GM06990 (cell line): ENCODE data around the gene DUSP6.

Experiments
- DNase-seq: peaks from one replicate; pipeline ENCODE4 v3.0.0-alpha.2; 2011; ENCODE audit not compliant: insufficient read length; ENCODE audit errors: extremely low read depth
- H3K27me3 ChIP-seq: replicated peaks from 2 replicates; pipeline ENCODE4 v1.6.0; 2011; ENCODE audit warnings: low read length; ENCODE audit not compliant: control insufficient read depth, insufficient read depth
- H3K36me3 ChIP-seq: 2 replicates; pipeline ENCODE4 v1.5.1; 2011; ENCODE audit warnings: low read length; ENCODE audit not compliant: control insufficient read depth, insufficient read depth
- H3K4me3 ChIP-seq: replicated peaks from 2 replicates; pipeline ENCODE4 v1.5.1; 2011; ENCODE audit warnings: low read depth, mild to moderate bottlenecking, control low read depth, low read length
- TF ChIP-seq, protein P1 (sequence below): IDR thresholded peaks from 2 replicates; pipeline ENCODE4 v1.5.1; 2011; ENCODE audit warnings: low read length, control low read depth, mild to moderate bottlenecking, inconsistent platforms; ENCODE audit not compliant: insufficient read depth, poor library complexity, severe bottlenecking

Gene DUSP6

DNA sequence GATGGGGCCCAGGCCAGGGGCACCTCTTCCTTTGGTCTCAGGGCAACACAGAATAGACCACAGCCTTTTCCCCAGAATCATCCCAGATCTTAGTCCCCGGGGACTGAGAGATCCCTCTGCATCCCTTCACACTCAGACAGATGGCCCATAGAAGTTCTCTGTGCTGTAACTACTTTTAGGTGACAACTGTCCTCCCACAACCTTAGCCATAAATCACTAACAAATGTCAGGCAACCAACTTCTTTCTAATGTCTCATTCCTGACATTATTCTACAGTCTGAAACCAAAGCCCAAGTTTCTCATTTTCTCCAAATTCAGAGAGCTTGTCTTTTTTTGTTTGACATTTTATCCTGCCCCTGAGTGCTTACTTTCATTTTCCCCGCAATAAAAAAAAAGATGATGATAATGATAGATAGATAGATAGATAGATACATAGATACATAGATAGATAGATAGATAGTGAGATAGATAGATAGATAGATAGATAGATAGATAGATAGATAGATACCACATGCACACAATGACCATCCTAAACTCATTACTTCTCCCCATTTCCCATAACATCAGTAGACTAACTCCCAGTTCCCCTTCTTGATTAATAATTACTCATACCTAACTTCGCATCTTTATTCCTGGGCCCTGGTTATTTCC, 28.6 kb downstream of the DUSP6 start:
- TF ChIP-seq, protein P1, sequence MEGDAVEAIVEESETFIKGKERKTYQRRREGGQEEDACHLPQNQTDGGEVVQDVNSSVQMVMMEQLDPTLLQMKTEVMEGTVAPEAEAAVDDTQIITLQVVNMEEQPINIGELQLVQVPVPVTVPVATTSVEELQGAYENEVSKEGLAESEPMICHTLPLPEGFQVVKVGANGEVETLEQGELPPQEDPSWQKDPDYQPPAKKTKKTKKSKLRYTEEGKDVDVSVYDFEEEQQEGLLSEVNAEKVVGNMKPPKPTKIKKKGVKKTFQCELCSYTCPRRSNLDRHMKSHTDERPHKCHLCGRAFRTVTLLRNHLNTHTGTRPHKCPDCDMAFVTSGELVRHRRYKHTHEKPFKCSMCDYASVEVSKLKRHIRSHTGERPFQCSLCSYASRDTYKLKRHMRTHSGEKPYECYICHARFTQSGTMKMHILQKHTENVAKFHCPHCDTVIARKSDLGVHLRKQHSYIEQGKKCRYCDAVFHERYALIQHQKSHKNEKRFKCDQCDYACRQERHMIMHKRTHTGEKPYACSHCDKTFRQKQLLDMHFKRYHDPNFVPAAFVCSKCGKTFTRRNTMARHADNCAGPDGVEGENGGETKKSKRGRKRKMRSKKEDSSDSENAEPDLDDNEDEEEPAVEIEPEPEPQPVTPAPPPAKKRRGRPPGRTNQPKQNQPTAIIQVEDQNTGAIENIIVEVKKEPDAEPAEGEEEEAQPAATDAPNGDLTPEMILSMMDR, result no peak
- H3K4me3 ChIP-seq, result no peak overlapping the region
- no peaks in the 10 kb centered on the region; the same call in 1 of the 2 replicates for H3K27me3 ChIP-seq
- no peaks in the 10 kb centered on the region for H3K36me3 ChIP-seq
- no peak for DNase-seq

DNA sequence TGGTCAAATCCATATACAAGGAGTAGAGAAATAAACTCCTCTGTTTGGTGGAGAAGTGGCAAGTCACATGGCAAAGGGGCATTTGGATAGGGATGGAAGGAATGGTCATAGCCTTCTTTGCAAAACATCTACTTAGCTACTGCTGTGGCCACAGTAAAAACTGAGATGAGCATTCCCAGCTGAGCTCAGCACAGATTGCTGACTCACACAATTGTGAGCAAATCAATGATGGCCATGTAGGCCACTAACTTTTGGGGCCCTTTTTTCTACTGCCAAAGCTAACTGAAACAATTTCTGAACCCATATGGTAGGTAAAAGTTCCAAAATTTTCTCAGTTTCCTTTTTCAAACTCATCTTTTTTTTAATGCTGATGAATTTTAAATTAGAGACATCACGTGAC, 31.6 kb downstream of the DUSP6 start:
- Histone ChIP-seq H3K4me3 (no peak overlapping the region), H3K27me3 (no peaks in the 10 kb centered on the region; the same call in 1 of the 2 replicates)
- TF ChIP-seq, protein P1, result no peak

DNA sequence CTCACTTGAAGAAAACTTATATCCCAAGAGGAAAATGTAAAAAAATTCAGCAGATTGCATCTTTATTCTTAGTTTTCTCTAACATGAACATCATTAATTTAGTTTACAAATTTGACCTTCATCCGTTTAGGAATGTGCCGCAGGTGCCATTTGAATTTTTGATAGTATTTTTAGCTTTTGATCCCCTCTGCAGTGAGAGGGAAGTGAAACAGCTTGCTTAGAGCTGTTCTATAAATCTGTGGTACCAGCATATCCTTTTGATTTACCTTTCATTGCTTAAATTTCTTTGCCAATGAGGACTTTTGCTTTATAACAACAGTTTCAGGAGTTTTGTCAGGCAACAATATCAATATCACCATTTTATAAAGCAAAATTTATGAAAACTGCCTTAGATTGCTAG, 32.7 kb downstream of the DUSP6 start:
- Histone ChIP-seq H3K36me3 (no peaks in the 10 kb centered on the region), H3K4me3 (no peak overlapping the region), H3K27me3 (no peaks in the 10 kb centered on the region; the same call in 1 of the 2 replicates)
- TF ChIP-seq, protein P1, result no peak
- DNase-seq, result no peak

More for the DNA sequence above, 31.6 kb downstream of the DUSP6 start:
- DNase-seq, result no peak
- H3K36me3 ChIP-seq, result no peaks in the 10 kb centered on the region

DNA sequence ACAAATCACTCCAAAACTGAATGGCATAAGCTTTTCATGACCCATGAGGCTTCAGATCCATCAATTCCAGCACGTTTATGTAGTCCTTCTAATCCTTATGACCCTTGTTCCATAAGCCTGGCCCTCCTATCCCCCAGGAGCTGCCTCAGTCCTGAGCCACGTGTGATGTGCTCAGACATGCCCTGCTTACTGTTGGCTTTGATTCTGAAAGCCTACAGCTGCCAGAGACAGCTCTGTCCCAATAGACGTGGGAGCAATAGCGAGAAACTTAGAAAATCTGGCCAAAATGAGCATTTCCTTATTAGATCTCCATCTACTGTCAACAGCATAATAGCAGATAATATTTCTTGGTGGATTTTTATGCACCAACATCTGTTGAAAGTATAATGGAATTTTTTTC, 33.2 kb downstream of the DUSP6 start:
- TF ChIP-seq, protein P1, result no peak

DNA sequence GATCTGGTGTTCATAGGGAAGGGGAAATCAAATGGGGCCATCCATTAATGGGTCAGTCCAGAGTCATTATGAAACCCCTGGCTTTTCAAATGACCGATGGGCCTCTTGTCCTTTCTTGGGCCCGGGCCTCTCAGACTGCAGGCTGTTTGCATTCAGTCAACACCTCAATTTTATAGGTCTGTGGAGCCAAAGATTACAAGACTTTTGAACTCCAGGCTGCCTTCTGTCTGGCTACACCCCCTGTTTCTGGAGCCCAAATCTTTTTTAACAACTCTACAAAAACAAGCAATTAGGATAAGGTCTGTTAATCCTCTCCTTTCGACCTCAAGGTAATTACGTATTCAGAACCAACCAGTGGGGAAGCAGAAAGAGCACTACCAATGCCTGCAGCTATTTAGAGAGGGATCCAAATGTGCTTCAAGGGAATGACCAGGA, 35.6 kb downstream of the DUSP6 start:
- no peak overlapping the region for H3K4me3 ChIP-seq
- H3K27me3 ChIP-seq, result no peaks in the 10 kb centered on the region
- no peak for DNase-seq
- no peaks in the 10 kb centered on the region for H3K36me3 ChIP-seq
- TF ChIP-seq, protein P1, result no peak

More for the DNA sequence above, 33.2 kb downstream of the DUSP6 start:
- DNase-seq, result no peak
- Histone ChIP-seq H3K4me3 (no peak overlapping the region), H3K36me3 (no peaks in the 10 kb centered on the region), H3K27me3 (no peaks in the 10 kb centered on the region; the same call in 1 of the 2 replicates)
